Activated CD4-positive, alpha-beta T cell treated with anti-CD3 and anti-CD28 coated beads for 24 hours (primary cell): ENCODE data around the gene PGBD1.
"Not testable (repeated sequence)": the region's sequence is repeated elsewhere in the genome, so short reads cannot be mapped to it uniquely, and the experiment has no call there.

Experiments
- DNase-seq, 2 donors: peaks; one replicate each; pipeline ENCODE4 v3.0.0-alpha.2; 2020; ENCODE audit warnings: low read depth in 2 of 2

The PGBD1 gene

GRCh38 chr6:28269492-28269891 is 11.9 kb upstream of the PGBD1 start:
- no peak for DNase-seq

GRCh38 chr6:28274888-28275287 is 6.5 kb upstream of the PGBD1 start:
- no peak for DNase-seq

DNA sequence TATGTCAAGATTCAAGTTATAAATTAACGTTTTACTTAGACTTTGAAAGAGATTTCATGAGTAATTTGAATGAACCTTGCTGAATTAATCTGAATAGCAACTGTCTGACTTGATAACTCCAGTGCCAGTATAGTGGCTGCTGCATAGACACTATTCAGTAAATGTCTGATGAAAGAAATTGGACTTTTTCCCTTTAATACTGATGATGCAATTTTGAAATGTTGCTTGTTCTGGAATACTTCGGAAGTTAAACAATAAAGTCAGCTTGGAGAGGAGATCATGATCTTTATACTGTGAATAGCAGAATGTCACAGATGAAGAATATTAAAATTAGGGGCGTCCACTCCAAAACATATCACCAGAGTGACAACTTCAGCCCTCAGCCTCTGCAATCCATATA is 3.6 kb upstream of the PGBD1 start:
- no peak for DNase-seq

GRCh38 chr6:28280595-28281287 is 631 bp upstream of the PGBD1 start:
- no peak for DNase-seq

GRCh38 chr6:28282926-28283325 is 1.6 kb downstream of the PGBD1 start:
- DNase-seq = no peak

DNA sequence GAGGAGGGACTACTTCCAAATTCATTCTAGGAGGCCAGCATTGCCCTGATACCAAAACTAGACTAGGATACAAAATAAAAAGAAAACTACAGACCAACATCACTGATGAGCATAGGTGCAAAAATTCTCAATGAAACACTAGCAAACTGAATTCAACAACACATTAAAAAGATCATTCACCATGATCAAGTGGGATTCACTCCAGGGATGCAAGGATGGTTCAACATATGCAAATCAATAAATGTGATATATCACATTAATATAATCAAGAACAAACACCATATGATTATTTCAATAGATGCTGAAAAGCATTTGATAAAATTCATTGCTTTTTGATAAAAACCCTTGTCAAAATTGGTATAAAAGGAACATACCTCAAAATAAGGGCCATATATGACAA is 10.2 kb downstream of the PGBD1 start:
- no peak for DNase-seq

- no peak for DNase-seq
These were observed 14.0 kb downstream of the PGBD1 start for GRCh38 chr6:28295326-28295725.

DNA sequence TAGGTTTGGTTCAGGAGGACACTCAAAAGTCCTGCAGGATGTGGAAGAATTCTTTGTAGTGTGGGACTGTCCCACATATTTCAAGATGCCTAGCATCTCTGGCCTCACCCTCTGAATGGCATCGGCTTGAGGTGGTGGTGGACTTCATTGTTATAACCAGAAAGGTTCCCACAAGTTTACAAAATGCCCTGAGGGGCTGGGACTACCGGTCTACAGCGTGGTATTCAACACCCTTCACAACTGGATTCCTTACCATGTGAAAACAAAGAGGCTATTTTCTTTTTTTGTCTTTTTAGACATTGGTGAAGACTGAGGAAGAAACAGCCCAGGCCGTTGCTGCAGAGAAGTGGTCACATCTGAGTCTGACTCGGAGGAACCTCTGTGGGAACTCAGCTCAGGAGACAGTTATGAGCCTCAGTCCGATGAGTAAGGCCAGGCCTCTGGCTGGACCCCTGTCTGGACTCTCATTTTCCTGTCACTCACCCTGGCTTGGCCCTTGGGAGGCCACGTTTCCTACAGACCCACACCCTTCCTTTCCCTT is 15.2 kb downstream of the PGBD1 start:
- DNase-seq = no peak

GRCh38 chr6:28303570-28303969 is 22.2 kb downstream of the PGBD1 start:
- DNase-seq = no peak

GRCh38 chr6:28306363-28306762 is 25.0 kb downstream of the PGBD1 start:
- DNase-seq = not testable (repeated sequence)

DNA sequence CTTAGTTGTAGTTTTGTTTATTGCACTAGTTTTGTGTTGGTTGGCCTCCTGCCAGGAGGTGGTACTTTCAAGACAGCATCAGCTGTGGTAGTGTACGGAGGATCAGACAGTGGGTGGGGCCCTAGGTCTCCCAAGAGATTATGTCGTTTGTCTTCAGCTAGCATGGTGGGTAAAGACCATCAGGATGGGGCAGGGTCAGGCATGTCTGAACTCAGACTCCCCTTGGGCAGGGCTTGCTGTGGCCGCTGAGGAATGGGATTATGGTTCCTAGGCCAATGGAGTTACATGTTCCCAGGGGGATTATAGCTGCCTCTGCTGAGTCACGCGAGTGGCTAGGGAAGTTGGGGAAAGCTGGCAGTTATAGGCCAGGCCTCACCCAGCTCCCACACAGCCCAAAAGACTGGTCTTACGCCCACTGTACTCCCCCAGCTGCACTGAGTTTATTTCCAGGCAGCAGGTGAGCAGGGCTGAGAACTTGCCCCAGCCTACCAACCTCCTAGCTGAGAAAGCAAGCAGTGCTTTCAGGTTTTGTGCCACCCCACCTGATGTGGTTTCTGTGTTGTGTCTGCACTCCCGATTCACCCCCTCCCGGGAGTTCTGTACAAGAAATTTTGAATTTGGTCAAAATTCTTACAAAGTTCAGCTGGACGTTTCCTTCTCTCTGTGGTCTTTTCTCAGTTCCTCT is 29.9 kb downstream of the PGBD1 start:
- no peak for DNase-seq

DNA sequence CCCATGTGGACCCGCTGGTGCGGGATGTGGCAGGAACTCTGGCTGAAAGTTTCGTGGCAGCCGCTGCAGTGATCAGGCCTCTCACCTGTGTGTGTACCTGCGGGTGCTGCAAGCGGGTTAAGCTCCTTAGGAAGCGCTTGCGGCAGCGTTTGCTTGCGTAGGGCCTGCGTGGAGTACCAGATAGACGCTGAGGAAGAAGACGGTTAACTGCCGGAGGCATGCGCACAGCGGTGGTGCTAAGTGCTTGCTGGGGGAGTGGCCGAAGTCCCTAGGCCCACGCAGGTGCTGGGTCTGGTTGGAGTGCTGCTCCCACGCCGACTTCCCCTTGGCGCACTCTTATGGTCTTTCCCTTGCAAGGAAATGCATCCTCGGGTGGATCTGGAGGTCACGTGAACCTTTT is 31.6 kb downstream of the PGBD1 start:
- DNase-seq = no peak

- no peak for DNase-seq
These were observed 34.3 kb downstream of the PGBD1 start for GRCh38 chr6:28315628-28316027.

- not testable (repeated sequence) for DNase-seq
These were observed 36.5 kb downstream of the PGBD1 start for GRCh38 chr6:28317866-28318265.

GRCh38 chr6:28322661-28323060 is 41.3 kb downstream of the PGBD1 start:
- no peak for DNase-seq

GRCh38 chr6:28323813-28324424 is 42.5 kb downstream of the PGBD1 start:
- DNase-seq = no peak

DNA sequence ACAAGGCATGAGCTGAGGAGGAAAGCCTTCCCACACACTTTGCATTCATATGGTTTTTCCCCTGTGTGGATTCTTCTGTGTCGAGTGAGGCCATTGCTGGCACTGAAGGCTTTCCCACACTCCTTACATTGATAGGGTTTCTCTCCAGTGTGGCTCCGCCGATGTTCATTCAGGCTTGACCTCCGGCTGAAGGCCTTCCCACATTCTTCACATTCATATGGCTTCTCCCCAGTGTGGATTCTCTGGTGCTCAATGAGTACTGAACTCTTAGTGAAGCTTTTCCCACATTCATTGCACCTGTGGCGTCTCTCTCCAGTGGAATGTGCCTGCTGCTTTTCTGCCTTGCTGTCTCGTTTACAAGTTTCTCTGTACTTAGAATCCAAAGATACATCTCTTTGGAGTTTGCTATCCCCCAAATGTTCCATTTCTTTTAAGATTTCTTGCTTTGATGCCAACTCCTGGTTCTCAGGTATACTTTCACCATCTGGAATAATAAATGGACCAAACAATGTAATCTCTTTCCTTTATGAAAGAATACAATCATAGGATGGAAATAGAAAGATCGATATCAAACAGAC is 45.1 kb downstream of the PGBD1 start:
- no peak for DNase-seq

GRCh38 chr6:28330041-28330440 is 48.7 kb downstream of the PGBD1 start:
- DNase-seq = no peak

GRCh38 chr6:28333047-28333446 is 51.7 kb downstream of the PGBD1 start:
- no peak for DNase-seq

DNA sequence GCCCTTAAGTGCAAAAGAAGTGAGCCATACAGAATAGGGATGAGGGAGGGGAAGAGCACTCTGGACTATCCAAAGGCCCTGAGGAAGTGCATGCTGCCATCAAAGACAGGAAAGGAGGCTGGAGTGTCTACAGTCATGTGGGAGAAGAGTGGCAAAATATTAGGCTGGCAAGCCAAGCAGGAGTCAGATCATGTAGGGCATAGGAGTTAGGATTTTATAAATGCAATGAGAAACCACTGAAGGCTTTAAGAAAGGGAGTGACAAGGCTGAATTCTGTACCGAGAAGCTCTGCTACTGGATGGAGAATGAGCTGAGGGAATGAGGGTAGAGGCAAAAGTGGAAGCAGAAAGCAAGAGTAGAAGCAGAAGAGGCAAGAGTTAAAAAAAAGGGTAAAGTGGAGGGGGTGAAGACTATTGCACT is 52.2 kb downstream of the PGBD1 start:
- no peak for DNase-seq

DNA sequence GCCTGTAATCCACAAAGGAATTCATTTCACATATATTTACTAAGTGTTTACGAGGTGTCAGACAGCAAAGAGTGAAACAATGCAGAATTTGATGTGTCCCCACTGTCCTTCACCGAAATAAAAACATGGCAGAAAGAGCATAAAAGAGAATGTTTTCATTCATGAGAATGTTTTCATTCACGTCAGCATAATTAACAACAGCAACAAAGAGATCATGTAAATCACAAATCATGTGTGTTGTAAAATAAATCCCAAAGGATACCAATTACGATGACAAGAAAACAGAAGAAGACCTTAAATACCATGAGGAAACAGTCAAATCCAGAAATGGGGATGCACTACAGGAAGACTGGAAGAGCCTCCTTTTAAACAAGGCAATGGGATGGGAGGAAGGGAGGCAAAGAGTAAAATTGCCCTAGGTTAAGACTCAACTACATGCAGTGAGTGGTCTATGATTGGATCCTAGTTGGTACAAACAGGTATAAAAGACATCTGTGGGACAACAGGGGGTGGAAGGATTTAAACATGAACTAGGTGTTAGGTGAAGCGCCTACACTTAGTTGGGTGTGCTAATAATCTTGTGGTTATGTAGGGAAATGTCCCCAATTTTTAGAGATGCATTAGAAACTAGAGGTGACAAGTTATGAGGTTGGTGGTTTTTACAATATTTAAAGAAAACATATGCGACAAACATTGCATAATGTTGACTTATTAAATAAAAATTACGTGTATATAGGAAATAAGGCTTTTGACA is 53.1 kb downstream of the PGBD1 start:
- DNase-seq = no peak

DNA sequence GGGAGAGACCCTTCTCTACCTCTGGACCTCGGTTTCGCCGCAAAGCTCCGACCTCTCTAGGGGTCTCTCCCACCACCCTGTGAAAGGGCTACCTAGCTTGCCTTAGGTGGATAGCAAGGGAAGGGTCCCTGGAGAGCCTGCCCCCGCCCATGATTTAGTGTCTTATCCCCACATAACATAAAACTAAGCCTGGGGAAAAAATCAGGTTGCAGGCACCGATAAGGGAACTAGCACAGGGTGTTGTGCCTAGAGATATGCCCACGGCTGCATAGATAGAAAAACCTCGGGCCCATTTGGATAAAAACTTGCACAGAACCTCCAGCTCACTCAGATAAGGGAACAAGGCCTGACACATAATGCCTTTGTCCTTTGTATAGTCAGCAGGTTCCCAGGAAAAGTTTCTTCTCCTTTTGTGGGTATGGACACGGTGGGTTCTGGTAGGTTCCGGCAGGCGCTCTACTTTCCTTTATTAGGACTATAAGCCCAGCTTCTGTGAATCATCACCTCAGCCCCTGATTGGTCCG is 53.7 kb downstream of the PGBD1 start:
- DNase-seq = no peak
